GM12801 (cell line): Measurements from ENCODE around the gene PPARA.

Experiments
- CTCF ChIP-seq: IDR thresholded peaks from one replicate; pipeline ENCODE4 v1.5.1; 2011; ENCODE audit warnings: control low read depth; ENCODE audit not compliant: insufficient read length; ENCODE audit errors: extremely low read depth

PPARA gene

DNA sequence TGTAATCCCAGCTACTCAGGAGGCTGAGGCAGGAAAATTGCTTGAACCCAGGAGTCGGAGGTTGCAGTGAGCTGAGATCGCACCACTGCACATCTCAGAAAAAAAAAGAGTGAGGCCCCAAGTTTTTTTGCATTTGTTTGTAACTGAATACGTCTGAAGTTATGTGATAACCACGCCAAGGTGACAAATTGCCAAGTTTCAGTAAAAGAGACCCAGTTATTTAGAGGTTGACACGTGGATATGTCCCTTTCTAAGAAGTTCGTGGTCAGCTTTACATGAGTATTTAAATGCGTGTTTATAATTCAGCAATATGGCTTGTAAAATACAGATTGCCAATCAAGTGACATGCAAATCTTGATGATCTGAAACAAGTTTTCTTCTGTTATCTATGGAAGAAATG is 8.0 kb downstream of the PPARA start:
- no peak for TF ChIP-seq CTCF

DNA sequence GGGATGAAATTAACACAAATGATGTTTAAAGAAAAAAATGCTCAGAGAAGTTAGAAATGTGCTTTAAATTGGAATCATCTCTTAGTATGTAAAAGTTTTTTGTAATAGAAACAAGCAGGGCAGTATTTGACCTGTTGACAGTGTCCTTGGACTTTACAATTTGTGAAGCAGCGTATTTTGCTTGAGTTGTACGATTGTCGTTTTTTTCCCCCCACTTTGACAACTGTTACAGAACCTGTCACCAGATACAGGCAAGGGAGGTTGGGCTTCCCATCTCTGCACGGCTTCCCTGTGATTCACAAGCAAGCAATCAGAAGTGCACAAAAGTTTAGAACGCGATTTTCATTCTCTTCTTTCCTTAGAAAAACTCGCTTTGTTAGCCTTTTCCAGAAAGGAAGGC is 8.9 kb downstream of the PPARA start:
- no peak for TF ChIP-seq CTCF

- no peak for TF ChIP-seq CTCF
These were observed 9.5 kb downstream of the PPARA start for GRCh38 chr22:46159777-46160176.

DNA sequence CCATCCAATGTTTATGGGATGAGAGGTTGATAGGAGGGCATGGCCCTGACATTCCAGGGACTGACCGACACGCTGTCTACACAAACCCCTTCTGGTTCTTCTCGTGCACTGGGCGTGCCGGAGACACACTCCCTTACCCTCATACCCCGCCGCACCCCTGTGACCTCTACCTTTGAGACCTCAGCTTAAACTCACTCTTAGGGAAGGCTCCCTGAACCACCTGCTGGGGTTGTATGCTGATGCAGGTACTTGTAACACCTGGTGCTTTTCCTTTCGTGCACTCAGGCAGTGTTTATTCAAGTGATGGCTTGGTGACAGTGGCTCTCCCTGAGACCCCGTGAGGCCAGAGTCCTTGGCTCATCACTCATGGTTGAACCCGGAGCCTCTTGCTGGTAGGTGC is 12.0 kb downstream of the PPARA start:
- TF ChIP-seq CTCF, result no peak

- TF ChIP-seq CTCF, result no peak
These were observed 12.6 kb downstream of the PPARA start for GRCh38 chr22:46162771-46163556.

DNA sequence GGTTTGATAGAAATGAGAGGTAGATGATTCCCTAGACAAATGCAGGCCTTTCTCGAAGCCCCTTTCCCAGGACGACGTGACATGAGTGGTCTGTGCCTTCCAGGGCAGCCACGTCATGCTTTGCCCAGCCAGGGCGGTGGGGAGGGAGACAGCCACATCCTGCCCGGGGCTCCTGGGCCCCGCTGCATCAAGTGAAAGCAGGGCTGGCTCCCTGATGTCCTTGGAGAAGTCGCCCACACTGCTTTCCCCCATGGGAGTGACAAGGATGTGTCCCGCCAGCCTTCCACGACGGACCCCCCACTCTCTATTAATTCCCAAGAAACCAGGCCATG is 13.2 kb downstream of the PPARA start:
- no peak for TF ChIP-seq CTCF

DNA sequence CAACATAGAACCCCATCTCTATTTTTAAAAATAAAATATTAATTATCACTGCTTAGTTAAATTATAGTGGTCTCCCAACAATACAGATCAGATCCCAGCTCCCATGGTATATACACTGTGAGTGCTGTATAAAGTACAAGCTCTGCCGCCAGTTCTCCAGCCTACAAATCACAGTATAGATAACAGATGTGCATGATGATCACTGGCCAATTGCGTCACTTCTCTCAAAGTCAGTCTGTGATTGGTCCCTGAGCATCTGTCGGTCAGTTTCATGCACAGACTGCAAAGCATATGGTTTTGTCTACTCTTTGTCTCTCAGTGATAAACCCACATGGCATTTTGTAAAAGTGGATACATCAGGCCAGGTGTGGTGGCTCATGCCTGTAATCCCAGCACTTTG is 15.7 kb downstream of the PPARA start:
- TF ChIP-seq CTCF, result no peak
